SJSA1 (cell line): ENCODE measurements around the gene TRIM59. TPM values are rescaled to one million over a fixed set of nuclear protein-coding genes. Genes with fewer than 3 reads are reported as not detected.
"Not testable (repeated sequence)": the region's sequence is repeated elsewhere in the genome, so short reads cannot be mapped to it uniquely, and the experiment has no call there.

ENCODE experiments used
- DNase-seq, 2 experiments: peaks; one replicate each; pipeline ENCODE4 v3.0.0-alpha.2; 2015 to 2020; ENCODE audit warnings: low spot score in 2 of 2, low read depth in 1 of 2
- H3K27ac ChIP-seq: fragments of 250-450 bp; sonication (Bioruptor Pico); 2 replicates; pipeline ENCODE4 v1.5.1; 2020; ENCODE audit warnings: mild to moderate bottlenecking, moderate library complexity
- H3K27me3 ChIP-seq: fragments of 250-450 bp; sonication (Bioruptor Pico); replicated peaks from 2 replicates; pipeline ENCODE4 v1.5.1; 2020; ENCODE audit warnings: mild to moderate bottlenecking, moderate library complexity
- H3K36me3 ChIP-seq: fragments of 250-450 bp; sonication (Bioruptor Pico); 2 replicates; pipeline ENCODE4 v1.5.1; 2020; ENCODE audit warnings: mild to moderate bottlenecking
- H3K4me1 ChIP-seq: fragments of 250-450 bp; sonication (Bioruptor Pico); replicated peaks from 2 replicates; pipeline ENCODE4 v1.6.1; 2021; ENCODE audit warnings: mild to moderate bottlenecking
- H3K4me3 ChIP-seq: fragments of 250-450 bp; sonication (Bioruptor Pico); 2 replicates; pipeline ENCODE4 v1.5.1; 2020; ENCODE audit warnings: mild to moderate bottlenecking
- H3K9me3 ChIP-seq: fragments of 250-450 bp; sonication (Bioruptor Pico); replicated peaks from 2 replicates; pipeline ENCODE4 v1.5.1; 2020; ENCODE audit warnings: mild to moderate bottlenecking
- total RNA-seq: library from RNA; depleted of rRNA; stranded (reverse); fragments of >200 nt; shearing (Covaris generic); gene quantifications from 2 replicates; pipeline ENCODE4 v1.2.3, GENCODE V29; 2014

Gene TRIM59
- total RNA-seq, 1 experiment from 2014 or later = 119 TPM

GRCh38 chr3:160473978-160474377 is 24.4 kb upstream of the TRIM59 start:
- Histone ChIP-seq H3K27ac (peak overlapping the region; percentile 41; the same call in 1 of the 2 replicates), H3K4me1 (peaks cover 39% of the 10 kb centered on the region), H3K9me3 (peaks cover 14% of the 10 kb centered on the region), H3K27me3 (no peaks in the 10 kb centered on the region), H3K4me3 (no peak overlapping the region), H3K36me3 (no peaks in the 10 kb centered on the region)
- peak in 1 of 2 experiments; percentile 50 for DNase-seq

- Histone ChIP-seq H3K4me3 (no peak overlapping the region), H3K36me3 (no peaks in the 10 kb centered on the region), H3K27ac (no peak overlapping the region), H3K4me1 (peaks cover 32% of the 10 kb centered on the region), H3K27me3 (no peaks in the 10 kb centered on the region), H3K9me3 (peaks cover 14% of the 10 kb centered on the region)
- no peak for DNase-seq
Measured at GRCh38 chr3:160473221-160473620, 23.6 kb upstream of the TRIM59 start.

- peaks cover 23% of the 10 kb centered on the region for H3K4me1 ChIP-seq
- H3K9me3 ChIP-seq = peaks cover 14% of the 10 kb centered on the region
- no peak overlapping the region for H3K27ac ChIP-seq
- H3K27me3 ChIP-seq = no peaks in the 10 kb centered on the region
- no peak overlapping the region for H3K4me3 ChIP-seq
- DNase-seq = no peak
- no peaks in the 10 kb centered on the region for H3K36me3 ChIP-seq
Measured at GRCh38 chr3:160472344-160472743, 22.8 kb upstream of the TRIM59 start.

- H3K4me3 ChIP-seq = no peak overlapping the region
- H3K27ac ChIP-seq = no peak overlapping the region
- H3K4me1 ChIP-seq = peaks cover 18% of the 10 kb centered on the region
- no peak for DNase-seq
- peaks cover 14% of the 10 kb centered on the region for H3K9me3 ChIP-seq
- no peaks in the 10 kb centered on the region for H3K27me3 ChIP-seq
- H3K36me3 ChIP-seq = no peaks in the 10 kb centered on the region
Measured at GRCh38 chr3:160471892-160472291, 22.3 kb upstream of the TRIM59 start.

GRCh38 chr3:160470181-160470580 is 20.6 kb upstream of the TRIM59 start:
- H3K4me3 ChIP-seq = no peak overlapping the region

GRCh38 chr3:160464971-160465370 is 15.4 kb upstream of the TRIM59 start:
- Histone ChIP-seq H3K9me3 (peaks cover 3% of the 10 kb centered on the region), H3K4me1 (no peaks in the 10 kb centered on the region), H3K36me3 (no peaks in the 10 kb centered on the region), H3K27me3 (no peaks in the 10 kb centered on the region), H3K27ac (no peak overlapping the region), H3K4me3 (no peak overlapping the region)
- no peak for DNase-seq

More at GRCh38 chr3:160470181-160470580, 20.6 kb upstream of the TRIM59 start:
- Histone ChIP-seq H3K36me3 (no peaks in the 10 kb centered on the region), H3K9me3 (peaks cover 14% of the 10 kb centered on the region), H3K27ac (no peak overlapping the region), H3K4me1 (peaks cover 18% of the 10 kb centered on the region), H3K27me3 (no peaks in the 10 kb centered on the region)
- DNase-seq = no peak

GRCh38 chr3:160464321-160464720 is 14.7 kb upstream of the TRIM59 start:
- H3K27me3 ChIP-seq = no peaks in the 10 kb centered on the region
- no peak overlapping the region for H3K27ac ChIP-seq
- no peak overlapping the region for H3K4me3 ChIP-seq
- DNase-seq = no peak
- H3K36me3 ChIP-seq = no peaks in the 10 kb centered on the region
- H3K4me1 ChIP-seq = no peaks in the 10 kb centered on the region
- no peaks in the 10 kb centered on the region for H3K9me3 ChIP-seq

- DNase-seq = no peak
- H3K9me3 ChIP-seq = no peaks in the 10 kb centered on the region
- no peaks in the 10 kb centered on the region for H3K27me3 ChIP-seq
Measured at GRCh38 chr3:160460033-160460432, 10.4 kb upstream of the TRIM59 start.

GRCh38 chr3:160459450-160459970 is 9.9 kb upstream of the TRIM59 start:
- Histone ChIP-seq H3K27me3 (no peaks in the 10 kb centered on the region), H3K4me1 (no peaks in the 10 kb centered on the region), H3K27ac (no peak overlapping the region), H3K4me3 (no peak overlapping the region), H3K9me3 (no peaks in the 10 kb centered on the region), H3K36me3 (no peaks in the 10 kb centered on the region)
- DNase-seq = no peak

More at GRCh38 chr3:160460033-160460432, 10.4 kb upstream of the TRIM59 start:
- Histone ChIP-seq H3K4me3 (no peak overlapping the region), H3K4me1 (no peaks in the 10 kb centered on the region), H3K27ac (no peak overlapping the region), H3K36me3 (no peaks in the 10 kb centered on the region)

GRCh38 chr3:160458151-160458550 is 8.6 kb upstream of the TRIM59 start:
- Histone ChIP-seq H3K27me3 (no peaks in the 10 kb centered on the region), H3K4me1 (no peaks in the 10 kb centered on the region), H3K27ac (no peak overlapping the region), H3K36me3 (no peaks in the 10 kb centered on the region), H3K4me3 (no peak overlapping the region), H3K9me3 (no peaks in the 10 kb centered on the region)
- no peak for DNase-seq

- H3K27ac ChIP-seq = no peak overlapping the region
- peaks cover 14% of the 10 kb centered on the region for H3K4me1 ChIP-seq
- no peaks in the 10 kb centered on the region for H3K36me3 ChIP-seq
- no peaks in the 10 kb centered on the region for H3K27me3 ChIP-seq
- no peaks in the 10 kb centered on the region for H3K9me3 ChIP-seq
- no peak overlapping the region for H3K4me3 ChIP-seq
- no peak for DNase-seq
Measured at GRCh38 chr3:160455846-160456245, 6.3 kb upstream of the TRIM59 start.

- Histone ChIP-seq H3K27me3 (no peaks in the 10 kb centered on the region), H3K27ac (no peak overlapping the region), H3K4me3 (no peak overlapping the region), H3K9me3 (no peaks in the 10 kb centered on the region), H3K4me1 (peaks cover 21% of the 10 kb centered on the region), H3K36me3 (no peaks in the 10 kb centered on the region)
- DNase-seq = no peak
Measured at GRCh38 chr3:160454995-160455394, 5.4 kb upstream of the TRIM59 start.

- H3K9me3 ChIP-seq, DNase-seq, H3K4me3 ChIP-seq, H3K27me3 ChIP-seq: not testable (repeated sequence)
- Histone ChIP-seq H3K27ac (peak overlapping the region; percentile 99), H3K36me3 (peaks cover 22% of the 10 kb centered on the region), H3K4me1 (peaks cover 22% of the 10 kb centered on the region)
Measured at GRCh38 chr3:160452251-160452650, 2.7 kb upstream of the TRIM59 start.

GRCh38 chr3:160451602-160452001 is 2.0 kb upstream of the TRIM59 start:
- H3K4me1 ChIP-seq = peaks cover 24% of the 10 kb centered on the region
- no peak overlapping the region for H3K4me3 ChIP-seq
- peak in 1 of 2 experiments; percentile 61 for DNase-seq
- peak overlapping the region; percentile 99 for H3K27ac ChIP-seq
- no peaks in the 10 kb centered on the region for H3K9me3 ChIP-seq
- no peaks in the 10 kb centered on the region for H3K27me3 ChIP-seq
- H3K36me3 ChIP-seq = peaks cover 27% of the 10 kb centered on the region

GRCh38 chr3:160450846-160451245 is 1.3 kb upstream of the TRIM59 start:
- Histone ChIP-seq H3K9me3 (no peaks in the 10 kb centered on the region), H3K4me3 (peak overlapping the region; percentile 57), H3K36me3 (peaks cover 35% of the 10 kb centered on the region), H3K27ac (peak overlapping the region; percentile 99), H3K27me3 (no peaks in the 10 kb centered on the region), H3K4me1 (peaks cover 32% of the 10 kb centered on the region)
- DNase-seq = peak; percentile 79 to 94
